ENCODE results near the gene PARD3B. TPM values are rescaled to one million over a fixed set of nuclear protein-coding genes. Genes with fewer than 3 reads are reported as not detected.

The PARD3B gene
- total RNA-seq, 1 donor from 2014 or later: 12.3 TPM

DNA sequence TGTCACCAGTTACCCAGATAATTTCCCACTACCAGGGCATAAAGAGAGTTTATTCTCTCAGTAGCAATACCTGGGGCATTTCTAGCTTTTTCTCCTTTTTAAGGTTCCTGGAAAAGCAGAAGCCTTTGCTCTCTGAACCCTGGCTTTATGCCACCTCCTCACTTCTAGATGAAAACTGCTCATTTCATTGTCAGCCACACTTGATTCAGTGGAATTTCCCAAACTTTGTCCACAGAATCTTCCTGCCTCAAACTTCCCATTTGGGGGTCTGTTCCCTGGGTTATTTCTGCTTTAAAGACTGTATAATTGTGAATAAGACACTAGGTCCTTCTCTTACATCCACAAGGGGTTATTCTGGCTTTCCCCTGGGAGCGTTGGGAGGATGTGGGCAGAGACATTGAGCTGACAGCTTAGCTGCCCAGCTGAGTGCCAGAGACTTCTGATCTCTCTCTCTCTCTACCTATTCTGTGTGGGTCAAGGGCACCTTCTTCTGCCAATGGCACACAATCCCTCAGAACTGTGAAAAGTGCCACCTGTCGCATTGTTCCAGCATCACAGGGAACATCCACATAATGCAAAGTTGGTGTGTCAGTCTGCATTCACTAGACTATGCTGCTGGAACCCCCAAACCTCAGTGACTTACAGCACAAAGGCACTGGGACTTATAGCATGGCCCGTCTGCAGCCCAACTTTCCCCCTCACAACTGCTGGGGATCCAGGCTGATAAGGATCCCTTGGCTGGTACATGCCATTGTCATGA is 1117.1 kb downstream of the PARD3B start:
- Histone ChIP-seq H3K27ac (no peak overlapping the region), H3K36me3 (no peaks in the 10 kb centered on the region), H3K4me3 (no peak overlapping the region), H3K4me1 (peaks cover 15% of the 10 kb centered on the region), H3K9me3 (no peaks in the 10 kb centered on the region), H3K27me3 (no peaks in the 10 kb centered on the region)
- no peak for TF ChIP-seq POLR2A (IDR thresholded peaks at IDR 0.05)
- TF ChIP-seq POLR2AphosphoS5 (IDR thresholded peaks at IDR 0.05; ENCODE audit: insufficient read depth in 1 of 2, low read depth in 1 of 2): no peak
- TF ChIP-seq, protein P1, sequence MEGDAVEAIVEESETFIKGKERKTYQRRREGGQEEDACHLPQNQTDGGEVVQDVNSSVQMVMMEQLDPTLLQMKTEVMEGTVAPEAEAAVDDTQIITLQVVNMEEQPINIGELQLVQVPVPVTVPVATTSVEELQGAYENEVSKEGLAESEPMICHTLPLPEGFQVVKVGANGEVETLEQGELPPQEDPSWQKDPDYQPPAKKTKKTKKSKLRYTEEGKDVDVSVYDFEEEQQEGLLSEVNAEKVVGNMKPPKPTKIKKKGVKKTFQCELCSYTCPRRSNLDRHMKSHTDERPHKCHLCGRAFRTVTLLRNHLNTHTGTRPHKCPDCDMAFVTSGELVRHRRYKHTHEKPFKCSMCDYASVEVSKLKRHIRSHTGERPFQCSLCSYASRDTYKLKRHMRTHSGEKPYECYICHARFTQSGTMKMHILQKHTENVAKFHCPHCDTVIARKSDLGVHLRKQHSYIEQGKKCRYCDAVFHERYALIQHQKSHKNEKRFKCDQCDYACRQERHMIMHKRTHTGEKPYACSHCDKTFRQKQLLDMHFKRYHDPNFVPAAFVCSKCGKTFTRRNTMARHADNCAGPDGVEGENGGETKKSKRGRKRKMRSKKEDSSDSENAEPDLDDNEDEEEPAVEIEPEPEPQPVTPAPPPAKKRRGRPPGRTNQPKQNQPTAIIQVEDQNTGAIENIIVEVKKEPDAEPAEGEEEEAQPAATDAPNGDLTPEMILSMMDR (IDR thresholded peaks at IDR 0.05): no peak
- intact Hi-C loops (cut with DNase I): no loop called here
- peak in 1 of 2 donors; percentile 71 for DNase-seq (ENCODE audit: extremely low spot score in 2 of 2)

- Histone ChIP-seq H3K36me3 (no peaks in the 10 kb centered on the region), H3K4me1 (peaks cover 4% of the 10 kb centered on the region), H3K4me3 (no peak overlapping the region), H3K27me3 (no peaks in the 10 kb centered on the region), H3K9me3 (no peaks in the 10 kb centered on the region), H3K27ac (no peak overlapping the region)
- intact Hi-C loops (cut with DNase I): no loop called here
- DNase-seq (ENCODE audit: extremely low spot score in 2 of 2): no peak
- TF ChIP-seq POLR2A (IDR thresholded peaks at IDR 0.05) (no peak), POLR2AphosphoS5 (IDR thresholded peaks at IDR 0.05; ENCODE audit: insufficient read depth in 1 of 2, low read depth in 1 of 2) (no peak)
- TF ChIP-seq, protein P1 (IDR thresholded peaks at IDR 0.05): no peak
Measured at GRCh38 chr2:205665791-205666190, 1120.5 kb downstream of the PARD3B start.

Small RNAs within 50 kb of the gene (small RNA-seq; reads per million reads assigned to genes)
- gene AC008171.1: not detected
